Ecto neural progenitor cell (in vitro differentiated cells): Measurements from ENCODE around the gene PAFAH1B1.

Source experiments
- DNase-seq: peaks from one replicate; pipeline ENCODE4 v3.0.0-alpha.2; 2018; ENCODE audit warnings: low spot score

The PAFAH1B1 gene

GRCh38 chr17:2704031-2704889 is 110.8 kb downstream of the PAFAH1B1 start:
- no peak for DNase-seq

DNA sequence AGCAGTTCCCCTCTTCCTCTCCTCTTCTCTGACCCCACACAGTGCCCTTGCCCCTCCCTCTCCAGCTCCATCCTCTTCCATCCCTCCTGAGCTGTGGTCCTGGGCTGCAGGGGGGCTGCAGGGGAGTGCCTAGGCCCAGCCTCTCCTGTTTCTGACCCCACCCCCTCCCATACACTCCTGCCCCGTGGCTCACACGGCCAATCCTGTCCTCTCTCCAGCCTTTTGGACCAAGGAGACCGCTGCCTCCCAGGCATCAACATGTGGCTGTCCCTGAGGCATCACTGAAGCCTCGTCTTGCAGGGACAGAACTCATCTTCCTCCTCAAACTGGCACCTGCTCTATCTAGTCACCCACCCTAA is 111.4 kb downstream of the PAFAH1B1 start:
- DNase-seq = no peak

GRCh38 chr17:2705263-2705662 is 111.8 kb downstream of the PAFAH1B1 start:
- no peak for DNase-seq

DNA sequence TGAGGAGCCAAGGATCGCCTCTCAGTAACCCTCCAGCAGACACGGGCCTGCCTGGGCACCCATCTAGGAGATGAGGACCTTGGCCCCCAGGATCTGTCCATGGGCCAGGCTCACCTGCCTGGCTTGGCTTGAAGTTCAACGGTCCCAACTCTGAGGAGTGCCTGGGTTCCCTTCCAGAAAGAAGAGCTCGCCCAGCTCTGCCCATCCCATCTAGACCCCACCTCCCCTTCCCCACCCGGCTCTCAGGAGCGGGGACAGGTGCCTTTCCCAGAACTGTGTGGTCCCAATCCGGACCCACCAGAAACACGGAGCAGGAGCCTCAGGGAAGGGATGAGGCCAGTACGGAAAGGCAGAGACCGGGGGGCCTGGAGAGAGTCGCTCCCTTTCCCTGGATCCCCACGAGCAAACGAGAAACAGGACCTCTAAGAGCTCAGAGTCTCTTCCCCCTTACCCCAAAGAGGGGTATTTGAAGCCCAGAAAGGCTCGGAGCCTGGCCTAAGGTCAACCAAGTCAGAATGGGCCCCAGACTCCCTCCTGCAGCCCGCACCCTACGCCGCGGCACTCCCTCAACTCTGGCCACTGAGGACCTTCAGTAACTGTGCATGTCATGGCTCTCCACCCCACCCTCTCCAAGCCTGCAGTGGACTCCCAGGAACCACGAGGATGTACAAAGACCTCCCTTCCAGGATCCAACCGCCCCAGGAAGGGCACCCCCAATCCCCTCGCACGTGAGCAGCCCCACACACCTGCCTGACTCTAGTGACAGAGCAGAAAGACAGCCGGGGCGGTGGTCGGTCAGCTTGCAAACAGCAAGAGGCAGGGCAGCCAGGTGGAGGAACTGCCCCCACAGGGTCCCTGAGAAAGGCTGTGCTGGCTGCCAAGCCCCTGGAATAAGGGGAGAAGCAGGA is 112.7 kb downstream of the PAFAH1B1 start:
- DNase-seq = no peak

DNA sequence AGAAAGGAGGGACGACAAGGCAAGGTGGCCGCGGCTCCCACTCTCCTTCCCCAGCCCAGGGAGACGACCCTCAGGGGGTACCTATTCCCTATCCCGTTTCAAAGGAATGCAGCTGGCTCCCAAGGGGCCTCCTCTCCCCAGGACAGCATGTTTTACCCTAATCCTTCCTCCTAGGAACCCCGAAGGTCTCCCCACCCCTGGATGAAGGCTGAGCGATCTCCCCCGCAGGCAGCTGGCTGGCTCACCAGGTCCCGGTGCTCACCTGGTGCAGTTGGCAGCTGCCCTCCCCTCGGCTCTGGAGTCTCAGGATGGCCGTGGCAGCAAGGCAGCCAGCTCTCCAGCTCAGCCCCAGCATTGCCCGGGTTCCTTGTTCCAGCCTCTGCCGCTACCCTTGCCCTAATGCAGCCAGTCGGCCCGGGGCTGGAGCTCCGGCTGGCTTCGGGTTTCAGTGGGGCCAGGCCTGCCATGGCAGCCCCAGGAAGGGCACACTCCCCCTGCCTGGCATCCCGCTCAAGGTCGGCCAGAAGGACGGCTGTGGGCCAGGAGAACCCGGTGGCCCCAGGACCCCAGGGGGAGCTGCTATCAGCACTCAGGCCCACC is 113.6 kb downstream of the PAFAH1B1 start:
- no peak for DNase-seq

GRCh38 chr17:2707721-2708584 is 114.5 kb downstream of the PAFAH1B1 start:
- peak; percentile 79 for DNase-seq

DNA sequence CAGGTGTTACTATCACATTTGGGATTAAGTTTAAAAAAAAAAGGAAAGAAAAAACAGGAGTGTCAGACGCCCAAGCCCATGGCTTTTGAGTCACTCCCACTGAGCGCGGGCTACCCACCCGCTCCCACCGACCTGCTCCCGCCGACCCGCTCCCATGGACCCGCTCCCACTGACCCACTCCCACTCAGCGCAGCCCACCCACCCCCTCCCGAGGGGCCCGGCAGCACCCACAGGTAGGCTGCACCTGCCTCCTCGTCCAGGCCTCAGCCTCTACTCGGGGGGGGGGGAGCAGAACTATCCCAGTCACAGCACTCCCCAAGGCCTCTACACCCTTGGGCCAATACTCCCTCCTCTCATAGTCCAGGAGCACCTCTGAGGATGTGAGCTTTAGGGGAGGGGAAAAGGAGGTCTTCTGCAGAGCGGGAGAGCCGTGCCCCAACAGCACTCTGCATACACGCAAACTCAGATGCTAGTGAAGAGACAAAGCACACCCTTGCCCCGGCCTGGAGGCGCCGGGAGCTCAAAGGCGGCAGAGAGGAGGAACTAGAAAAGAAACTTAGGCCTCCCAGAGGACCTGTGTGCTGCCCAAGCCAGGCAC is 115.2 kb downstream of the PAFAH1B1 start:
- no peak for DNase-seq

- no peak for DNase-seq
These were observed 115.8 kb downstream of the PAFAH1B1 start for GRCh38 chr17:2709183-2709661.

DNA sequence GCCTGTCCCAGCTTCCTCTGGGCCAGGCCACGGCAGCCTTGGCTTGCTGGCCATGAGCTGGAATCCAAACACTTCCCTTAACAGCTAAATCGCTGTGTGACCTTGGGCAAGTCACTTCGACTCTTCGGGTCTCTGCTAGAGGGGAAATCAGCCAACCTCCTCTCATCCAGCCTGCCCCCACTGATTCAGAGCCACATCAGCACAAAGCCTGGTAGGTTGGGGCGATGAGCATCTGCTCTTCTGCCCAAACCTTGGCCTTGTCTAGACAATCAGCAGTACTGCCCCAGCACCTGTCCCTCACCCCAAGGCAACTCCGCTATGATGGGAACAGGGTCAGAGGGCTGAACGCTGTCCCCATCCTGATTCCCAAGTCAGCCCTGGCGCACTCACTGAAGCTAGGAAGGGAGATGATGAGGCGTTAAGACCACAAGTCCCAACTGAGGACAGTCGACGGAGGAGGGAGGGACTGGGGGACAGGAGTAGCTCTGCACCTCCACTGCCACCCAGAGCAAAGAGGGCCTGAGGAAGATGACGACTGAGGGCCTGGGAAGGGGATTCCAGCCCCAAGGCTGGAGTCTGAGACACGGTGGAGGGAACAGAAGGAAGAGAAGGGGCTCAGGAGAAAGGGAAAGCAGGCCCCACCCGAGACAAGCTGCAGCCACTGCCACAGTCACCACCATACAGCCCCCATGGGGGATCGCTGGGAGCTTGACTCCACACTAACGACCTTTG is 116.8 kb downstream of the PAFAH1B1 start:
- DNase-seq = no peak

DNA sequence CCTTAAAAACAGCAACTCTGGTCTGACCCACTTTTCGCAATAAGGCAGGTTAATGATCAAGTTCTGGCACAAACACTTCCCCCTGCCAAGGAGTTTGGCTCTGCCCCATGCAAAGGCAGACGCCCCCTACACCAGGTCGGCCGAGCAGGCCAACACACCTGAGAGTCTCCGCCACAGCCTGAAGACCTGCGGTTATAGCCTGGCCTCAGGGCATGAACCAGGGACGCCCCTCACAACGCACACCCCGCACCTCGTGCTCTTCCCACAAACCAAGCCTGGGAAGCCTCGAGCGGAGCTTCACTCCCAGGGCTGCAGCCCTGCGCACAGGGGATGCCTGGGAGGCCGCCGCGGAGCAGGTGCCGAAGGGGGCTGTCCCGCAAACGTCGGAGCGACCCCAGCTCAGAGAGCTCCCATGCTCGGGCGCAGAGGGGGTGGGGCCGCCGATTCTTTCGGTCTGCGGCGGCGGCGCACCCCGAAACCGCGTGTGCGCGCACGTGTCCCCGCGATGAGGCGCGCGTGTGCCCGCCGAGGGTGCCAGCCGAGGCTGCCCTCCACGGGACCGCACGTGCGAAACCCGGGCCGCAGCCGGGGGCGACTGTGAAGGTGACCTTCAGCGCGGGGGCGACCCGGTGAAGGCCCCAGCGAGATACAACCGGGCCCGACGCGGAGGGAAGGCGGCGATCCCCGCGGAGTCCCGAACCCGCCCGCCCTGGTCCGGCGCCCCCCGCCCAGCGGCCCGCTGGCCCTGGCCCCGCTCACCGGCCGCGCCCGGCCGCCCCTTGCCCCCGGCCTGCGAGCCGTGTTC is 117.6 kb downstream of the PAFAH1B1 start:
- DNase-seq = no peak

- DNase-seq = peak; percentile 92
These were observed 118.3 kb downstream of the PAFAH1B1 start, which contains the start of gene CLUH for GRCh38 chr17:2711608-2712299. Gene CLUH (minus strand): TSS chr17:2711764. CDS start chr17:2711661, 103 bp downstream.

- DNase-seq = no peak
These were observed 119.0 kb downstream of the PAFAH1B1 start for GRCh38 chr17:2712300-2713043.

DNA sequence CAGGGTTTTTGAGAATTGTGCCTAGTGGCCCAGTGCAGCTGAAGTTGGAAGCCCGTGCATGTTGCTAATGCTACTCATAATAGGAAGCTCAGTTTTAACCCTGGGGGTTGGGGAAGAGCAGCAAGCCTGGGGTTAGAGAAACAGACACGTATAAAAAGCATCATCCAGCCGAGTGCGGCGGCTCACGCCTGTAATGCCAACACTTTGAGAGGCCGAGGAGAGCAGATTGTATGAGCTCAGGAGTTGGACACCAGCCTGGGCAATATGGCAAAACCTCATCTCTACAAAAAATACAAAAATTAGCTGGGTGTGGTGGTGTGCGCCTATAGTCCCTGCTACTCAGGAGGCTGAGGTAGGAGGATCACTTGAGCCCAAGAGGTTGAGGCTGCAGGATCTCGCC is 120.4 kb downstream of the PAFAH1B1 start:
- DNase-seq = no peak

DNA sequence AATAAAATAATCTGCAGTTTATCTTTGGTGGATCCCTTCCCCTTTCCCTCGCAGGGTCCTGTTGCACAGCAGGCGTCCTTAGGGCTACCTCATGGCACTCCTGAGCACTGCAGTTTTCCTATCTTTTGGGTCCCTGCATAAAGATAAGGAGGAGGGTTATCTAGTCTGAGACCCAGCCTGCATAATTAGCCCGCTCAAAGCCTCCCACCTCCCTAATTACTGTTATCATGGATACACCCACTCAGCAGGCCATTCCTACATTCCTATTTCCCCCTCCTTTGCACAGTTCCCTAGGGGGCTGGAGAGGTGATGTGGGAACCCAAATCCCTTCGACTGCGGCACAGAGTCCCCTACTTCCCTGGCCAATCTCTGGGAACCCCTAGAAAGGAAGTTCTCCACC is 123.2 kb downstream of the PAFAH1B1 start:
- no peak for DNase-seq

- no peak for DNase-seq
These were observed 124.9 kb downstream of the PAFAH1B1 start for GRCh38 chr17:2718150-2718938.

DNA sequence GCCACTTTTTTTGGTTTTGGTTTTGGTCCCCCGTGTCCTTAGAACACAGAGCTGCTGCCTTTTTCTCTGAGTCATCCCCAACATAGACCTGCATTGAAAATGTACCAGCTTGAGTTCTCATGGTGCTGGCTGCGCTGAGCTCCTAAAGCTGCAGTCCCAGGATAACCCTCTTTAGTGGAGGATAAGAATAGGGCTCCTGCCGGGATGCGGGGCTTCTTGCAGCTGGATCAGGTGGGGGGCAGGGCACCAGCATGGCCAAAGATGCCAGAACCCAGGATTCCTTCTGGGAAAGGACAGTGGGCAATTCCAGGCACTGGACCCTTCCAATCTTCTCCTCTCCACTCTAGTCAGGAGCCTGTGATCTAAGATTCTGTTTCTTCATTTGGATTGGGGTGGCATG is 126.4 kb downstream of the PAFAH1B1 start:
- DNase-seq = no peak

DNA sequence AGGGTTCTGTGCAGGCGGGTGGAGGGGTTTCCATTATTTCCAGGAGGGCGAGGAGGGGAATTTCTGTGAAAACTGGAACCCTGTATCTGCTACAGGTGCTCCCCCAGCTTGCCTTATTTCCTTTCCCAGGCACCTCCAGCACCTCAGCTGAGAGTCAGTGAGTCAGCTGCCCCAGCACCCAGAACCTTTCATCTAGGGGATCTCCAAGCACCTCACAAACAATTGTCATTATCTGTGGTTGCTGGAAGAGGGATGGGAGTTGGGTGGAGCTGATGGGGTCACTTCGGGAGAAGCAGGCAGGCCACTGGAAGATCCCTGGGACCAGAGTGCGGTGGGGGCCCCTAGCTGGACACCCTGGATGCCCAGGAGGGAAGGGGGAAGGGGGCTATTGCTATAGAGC is 128.1 kb downstream of the PAFAH1B1 start:
- DNase-seq = no peak
